Neural progenitor cell (in vitro differentiated cells): ENCODE measurements around the gene UNG. TPM values are rescaled to one million over a fixed set of nuclear protein-coding genes. Genes with fewer than 3 reads are reported as not detected.

Source experiments
- DNase-seq: peaks from one replicate; pipeline ENCODE4 v3.0.0-alpha.2; 2016; ENCODE audit warnings: low spot score
- H2AFZ ChIP-seq: fragments of 200-600 bp; sonication (generic); replicated peaks from 2 replicates; pipeline ENCODE4 v1.6.1; 2016; ENCODE audit warnings: antibody characterized with exemption
- H3F3A ChIP-seq: fragments of 200-600 bp; sonication (generic); 2 replicates; pipeline ENCODE4 v1.6.1; 2016; ENCODE audit warnings: antibody characterized with exemption, low read depth
- H3K27ac ChIP-seq: fragments of 200-600 bp; sonication (generic); 2 replicates; pipeline ENCODE4 v1.5.1; 2016; ENCODE audit warnings: mild to moderate bottlenecking
- H3K27me3 ChIP-seq: fragments of 200-600 bp; sonication (generic); 2 replicates; pipeline ENCODE4 v1.6.1; 2016; ENCODE audit warnings: mild to moderate bottlenecking, moderate library complexity
- H3K36me3 ChIP-seq: fragments of 200-600 bp; sonication (generic); 2 replicates; pipeline ENCODE4 v1.5.1; 2016
- H3K4me1 ChIP-seq: fragments of 200-600 bp; sonication (generic); 2 replicates; pipeline ENCODE4 v1.6.1; 2016; ENCODE audit warnings: mixed run types
- H3K4me2 ChIP-seq: fragments of 200-600 bp; sonication (generic); 2 replicates; pipeline ENCODE4 v1.6.1; 2016
- H3K4me3 ChIP-seq: fragments of 200-600 bp; sonication (generic); 2 replicates; pipeline ENCODE4 v1.5.1; 2016
- H3K79me2 ChIP-seq: fragments of 200-600 bp; sonication (generic); 2 replicates; pipeline ENCODE4 v1.6.1; 2016; ENCODE audit warnings: low read depth
- H3K9ac ChIP-seq: fragments of 200-600 bp; sonication (generic); 2 replicates; pipeline ENCODE4 v1.6.1; 2016
- H3K9me3 ChIP-seq: fragments of 200-600 bp; sonication (generic); 2 replicates; pipeline ENCODE4 v1.5.1; 2016; ENCODE audit warnings: low read depth
- H4K20me1 ChIP-seq: fragments of 200-600 bp; sonication (generic); 2 replicates; pipeline ENCODE4 v1.6.1; 2016; ENCODE audit warnings: low read depth
- H3K27ac Mint-ChIP-seq: 3 replicates; pipeline ENCODE4 v1.8.0; 2021; ENCODE audit warnings: mixed read lengths
- H3K27me3 Mint-ChIP-seq: 2 replicates; pipeline ENCODE4 v1.8.0; 2022; ENCODE audit warnings: low read depth, mild to moderate bottlenecking, inconsistent platforms, moderate library complexity, mixed read lengths; ENCODE audit not compliant: insufficient read depth
- H3K36me3 Mint-ChIP-seq: 3 replicates; pipeline ENCODE4 v1.8.0; 2021; ENCODE audit warnings: mixed read lengths
- H3K4me1 Mint-ChIP-seq: 3 replicates; pipeline ENCODE4 v1.8.0; 2021; ENCODE audit warnings: mixed read lengths
- H3K4me3 Mint-ChIP-seq: 3 replicates; pipeline ENCODE4 v1.8.0; 2021; ENCODE audit warnings: mild to moderate bottlenecking, moderate library complexity, mixed read lengths
- H3K9me3 Mint-ChIP-seq: 3 replicates; pipeline ENCODE4 v1.8.0; 2020; ENCODE audit warnings: mixed read lengths
- EZH2 ChIP-seq: fragments of 200-600 bp; sonication (generic); IDR thresholded peaks from 2 replicates; pipeline ENCODE4 v1.6.1; 2017; ENCODE audit warnings: antibody characterized with exemption, mild to moderate bottlenecking, moderate library complexity
- EZH2phosphoT487 ChIP-seq: fragments of 200-600 bp; sonication (generic); IDR thresholded peaks from 2 replicates; pipeline ENCODE4 v1.6.1; 2017; ENCODE audit warnings: antibody characterized with exemption
- total RNA-seq: library from RNA; depleted of rRNA; stranded (reverse); fragments of >200 nt; gene quantifications from 2 replicates; pipeline ENCODE4 v1.2.3, GENCODE V29; 2015; ENCODE audit warnings: low replicate concordance
- TF ChIP-seq, protein P1 (sequence below): fragments of 200-600 bp; sonication (generic); IDR thresholded peaks from 2 replicates; pipeline ENCODE4 v1.5.1; 2017; ENCODE audit warnings: antibody characterized with exemption, mild to moderate bottlenecking

Gene UNG
- total RNA-seq, 1 donor from 2014 or later = 71.0 TPM

GRCh38 chr12:109054520-109054919 lies 42.9 kb upstream of the UNG start:
- H3K27me3 ChIP-seq = no peaks in the 10 kb centered on the region
- Mint-ChIP-seq H3K27ac (no peak overlapping the region), H3K36me3 (no peaks in the 10 kb centered on the region), H3K4me3 (no peak overlapping the region), H3K9me3 (no peaks in the 10 kb centered on the region), H3K4me1 (peaks cover 19% of the 10 kb centered on the region), H3K27me3 (no peaks in the 10 kb centered on the region)
- no peaks in the 10 kb centered on the region for H3K9me3 ChIP-seq
- H3K4me2 ChIP-seq = no peak overlapping the region
- H3F3A ChIP-seq = no peaks in the 10 kb centered on the region
- TF ChIP-seq EZH2 (no peak), EZH2phosphoT487 (no peak)
- TF ChIP-seq, protein P1, sequence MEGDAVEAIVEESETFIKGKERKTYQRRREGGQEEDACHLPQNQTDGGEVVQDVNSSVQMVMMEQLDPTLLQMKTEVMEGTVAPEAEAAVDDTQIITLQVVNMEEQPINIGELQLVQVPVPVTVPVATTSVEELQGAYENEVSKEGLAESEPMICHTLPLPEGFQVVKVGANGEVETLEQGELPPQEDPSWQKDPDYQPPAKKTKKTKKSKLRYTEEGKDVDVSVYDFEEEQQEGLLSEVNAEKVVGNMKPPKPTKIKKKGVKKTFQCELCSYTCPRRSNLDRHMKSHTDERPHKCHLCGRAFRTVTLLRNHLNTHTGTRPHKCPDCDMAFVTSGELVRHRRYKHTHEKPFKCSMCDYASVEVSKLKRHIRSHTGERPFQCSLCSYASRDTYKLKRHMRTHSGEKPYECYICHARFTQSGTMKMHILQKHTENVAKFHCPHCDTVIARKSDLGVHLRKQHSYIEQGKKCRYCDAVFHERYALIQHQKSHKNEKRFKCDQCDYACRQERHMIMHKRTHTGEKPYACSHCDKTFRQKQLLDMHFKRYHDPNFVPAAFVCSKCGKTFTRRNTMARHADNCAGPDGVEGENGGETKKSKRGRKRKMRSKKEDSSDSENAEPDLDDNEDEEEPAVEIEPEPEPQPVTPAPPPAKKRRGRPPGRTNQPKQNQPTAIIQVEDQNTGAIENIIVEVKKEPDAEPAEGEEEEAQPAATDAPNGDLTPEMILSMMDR = no peak
- H3K4me3 ChIP-seq = no peak overlapping the region
- H4K20me1 ChIP-seq = no peaks in the 10 kb centered on the region
- H2AFZ ChIP-seq = no peak overlapping the region
- H3K36me3 ChIP-seq = no peaks in the 10 kb centered on the region
- H3K79me2 ChIP-seq = peaks cover 8% of the 10 kb centered on the region
- no peak overlapping the region for H3K9ac ChIP-seq
- DNase-seq = no peak
- peaks cover 9% of the 10 kb centered on the region for H3K4me1 ChIP-seq
- no peak overlapping the region for H3K27ac ChIP-seq

DNA sequence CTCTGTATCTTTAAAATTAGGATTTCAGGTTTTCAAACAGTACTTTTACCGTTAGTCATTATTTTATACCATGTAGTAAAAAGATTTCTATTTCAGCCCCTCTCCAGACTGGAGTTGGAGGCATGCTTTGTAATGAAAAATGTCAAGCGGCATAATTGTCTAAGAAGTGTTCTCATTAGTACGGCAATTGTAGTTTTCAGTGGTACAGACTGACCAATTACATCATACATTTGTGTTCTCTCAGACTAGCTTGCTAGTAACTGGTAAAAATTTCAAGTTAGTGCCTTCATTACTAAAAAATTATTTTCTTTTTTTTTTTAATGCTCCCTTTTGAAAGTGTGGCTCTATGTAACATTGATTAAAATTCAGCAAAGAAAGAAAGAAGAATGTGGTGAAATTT lies 40.5 kb upstream of the UNG start:
- H3F3A ChIP-seq = no peaks in the 10 kb centered on the region
- Mint-ChIP-seq H3K9me3 (no peaks in the 10 kb centered on the region), H3K4me3 (no peak overlapping the region), H3K36me3 (no peaks in the 10 kb centered on the region), H3K27me3 (no peaks in the 10 kb centered on the region), H3K4me1 (peaks cover 17% of the 10 kb centered on the region), H3K27ac (no peak overlapping the region)
- H4K20me1 ChIP-seq = no peaks in the 10 kb centered on the region
- no peak overlapping the region for H3K27ac ChIP-seq
- H3K4me3 ChIP-seq = no peak overlapping the region
- H3K36me3 ChIP-seq = no peaks in the 10 kb centered on the region
- no peak overlapping the region for H3K4me2 ChIP-seq
- H3K9me3 ChIP-seq = no peaks in the 10 kb centered on the region
- peak overlapping the region; percentile 45 for H3K9ac ChIP-seq
- no peak overlapping the region for H2AFZ ChIP-seq
- DNase-seq = no peak
- H3K27me3 ChIP-seq = no peaks in the 10 kb centered on the region
- peaks cover 8% of the 10 kb centered on the region for H3K79me2 ChIP-seq
- H3K4me1 ChIP-seq = peaks cover 9% of the 10 kb centered on the region
- TF ChIP-seq, protein P1 = no peak
- TF ChIP-seq EZH2 (no peak), EZH2phosphoT487 (no peak)

- H3K4me3 ChIP-seq = no peak overlapping the region
- H4K20me1 ChIP-seq = no peaks in the 10 kb centered on the region
- Mint-ChIP-seq H3K27me3 (no peaks in the 10 kb centered on the region), H3K27ac (no peak overlapping the region), H3K4me1 (peaks cover 13% of the 10 kb centered on the region), H3K9me3 (no peaks in the 10 kb centered on the region), H3K4me3 (no peak overlapping the region), H3K36me3 (no peaks in the 10 kb centered on the region)
- H3K27me3 ChIP-seq = no peaks in the 10 kb centered on the region
- H3K9me3 ChIP-seq = no peaks in the 10 kb centered on the region
- no peaks in the 10 kb centered on the region for H3K36me3 ChIP-seq
- H3K4me2 ChIP-seq = no peak overlapping the region
- H3K9ac ChIP-seq = peak overlapping the region; percentile 45
- H3K79me2 ChIP-seq = peaks cover 8% of the 10 kb centered on the region
- H3F3A ChIP-seq = no peaks in the 10 kb centered on the region
- DNase-seq = no peak
- peaks cover 9% of the 10 kb centered on the region for H3K4me1 ChIP-seq
- TF ChIP-seq, protein P1 = no peak
- TF ChIP-seq EZH2phosphoT487 = no peak
- TF ChIP-seq EZH2 = no peak
- no peak overlapping the region for H2AFZ ChIP-seq
- no peak overlapping the region for H3K27ac ChIP-seq
Observed at GRCh38 chr12:109057376-109057775, 40.0 kb upstream of the UNG start.
